Measurements from ENCODE around the gene HOXC9.

HOXC9 gene

DNA sequence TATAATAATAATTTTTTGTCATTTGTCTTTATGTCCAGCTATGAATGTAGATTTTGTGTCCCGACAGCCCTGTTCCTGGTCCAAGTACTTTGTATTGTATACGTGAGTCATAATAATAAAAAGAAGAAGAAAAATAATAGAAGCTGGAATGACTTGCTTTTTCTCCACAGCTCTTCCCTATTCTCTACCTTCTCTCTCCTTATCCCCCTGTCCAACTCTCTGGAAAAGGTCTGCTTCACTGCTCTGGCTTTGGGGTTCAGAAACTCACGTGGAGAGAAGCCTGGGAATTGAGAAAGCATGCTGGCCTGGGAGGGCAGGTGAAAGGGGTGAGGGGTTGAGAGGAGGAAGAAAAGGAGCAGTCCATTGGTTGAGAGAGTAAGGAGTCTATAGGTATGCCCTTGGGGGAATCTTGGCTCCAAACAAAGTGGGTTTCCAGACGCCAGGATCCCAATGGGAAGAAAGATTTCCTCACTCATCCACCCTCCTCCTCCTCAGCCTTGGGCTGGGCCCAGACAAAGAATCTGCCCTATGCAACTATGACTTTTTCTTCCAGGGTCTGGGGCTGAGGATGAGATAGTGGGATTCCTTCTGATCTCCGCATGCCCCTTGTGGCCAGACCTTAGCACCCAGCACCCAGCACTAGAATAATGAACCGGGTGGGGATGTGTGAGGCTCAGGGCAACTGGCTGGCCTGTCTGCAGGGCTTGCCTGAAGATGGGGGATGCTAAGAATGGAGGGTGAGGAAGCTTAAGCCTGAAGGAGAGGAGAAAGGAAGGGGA, 12.9 kb downstream of the HOXC9 start:
- Histone ChIP-seq H3K27me3 (ENCODE audit: insufficient read depth, low read length, poor library complexity) (peaks cover 83% of the 10 kb centered on the region), H3K18ac (ENCODE audit: low read length) (no peak overlapping the region), H3K56ac (ENCODE audit: low read length) (no peak overlapping the region), H4K5ac (ENCODE audit: low read length) (no peak overlapping the region), H3K9ac (ENCODE audit: low read length) (no peak overlapping the region), H2BK5ac (ENCODE audit: low read length) (no peak overlapping the region), H3K79me1 (ENCODE audit: low read length) (no peaks in the 10 kb centered on the region), H3K4me1 (ENCODE audit: control insufficient read depth, low read depth, low read length) (no peaks in the 10 kb centered on the region), H2BK15ac (replicated peaks; ENCODE audit: low read depth) (no peak overlapping the region), H4K8ac (ENCODE audit: low read depth, low read length) (no peak overlapping the region), H3K27ac (ENCODE audit: low read depth, low read length) (no peak overlapping the region), H3K23ac (ENCODE audit: low read length) (no peak overlapping the region), H2AK5ac (ENCODE audit: low read length) (no peak overlapping the region), H3K4me2 (ENCODE audit: low read length) (no peak overlapping the region), H3K4me3 (ENCODE audit: low read length) (no peak overlapping the region), H3K4ac (ENCODE audit: low read depth, low read length) (no peak overlapping the region), H2BK120ac (ENCODE audit: low read depth, low read length) (no peak overlapping the region), H3K36me3 (ENCODE audit: control insufficient read depth, insufficient read depth, low read length) (no peaks in the 10 kb centered on the region), H3K79me2 (ENCODE audit: control insufficient read depth, insufficient read depth, low read length) (no peaks in the 10 kb centered on the region)
- no peak for DNase-seq
- WGBS (ENCODE audit: extremely low coverage, insufficient coverage, low lambda C conversion rate), result no CpG with 5 or more reads among the region's 6 CpGs

DNA sequence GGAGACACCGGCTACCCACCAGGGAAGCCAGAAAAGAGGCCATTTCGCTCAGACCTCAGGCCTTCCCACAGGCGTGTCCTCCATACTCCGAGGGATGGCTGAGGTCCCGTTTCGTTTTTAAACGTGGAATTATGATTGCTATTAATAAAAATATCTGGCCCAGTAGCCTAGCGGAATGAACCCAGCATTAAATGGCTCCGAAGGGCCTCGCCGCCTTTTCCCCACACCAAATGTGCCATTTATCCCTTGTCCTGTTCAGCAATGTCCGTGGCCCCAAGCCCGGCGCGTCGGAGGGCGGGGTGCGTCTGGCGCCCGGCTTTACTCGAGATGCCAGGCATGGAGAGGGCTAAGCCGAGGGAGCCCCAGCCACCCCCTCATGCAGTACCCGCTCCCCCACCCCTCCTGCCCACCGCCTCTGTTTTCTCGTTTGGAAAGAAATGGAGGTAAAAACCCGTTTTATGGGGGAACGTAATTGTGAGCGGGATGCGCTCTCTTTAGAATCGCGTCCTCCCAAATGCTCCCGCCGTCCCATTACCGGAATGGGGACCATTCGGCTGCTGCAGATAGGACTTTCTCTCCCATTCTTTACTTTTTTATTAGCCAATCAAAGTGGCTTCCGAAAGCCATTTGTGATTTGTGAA, 14.5 kb downstream of the HOXC9 start:
- no peak overlapping the region for H3K56ac ChIP-seq (ENCODE audit: low read length)
- H4K8ac ChIP-seq (ENCODE audit: low read depth, low read length), result no peak overlapping the region
- no peak overlapping the region for H2BK15ac ChIP-seq (replicated peaks; ENCODE audit: low read depth)
- no peak overlapping the region for H3K23ac ChIP-seq (ENCODE audit: low read length)
- no peak for DNase-seq
- no peak overlapping the region for H3K18ac ChIP-seq (ENCODE audit: low read length)
- H2AK5ac ChIP-seq (ENCODE audit: low read length), result no peak overlapping the region
- H3K79me1 ChIP-seq (ENCODE audit: low read length), result no peaks in the 10 kb centered on the region
- no peak overlapping the region for H2BK120ac ChIP-seq (ENCODE audit: low read depth, low read length)
- peaks cover 77% of the 10 kb centered on the region for H3K27me3 ChIP-seq (ENCODE audit: insufficient read depth, low read length, poor library complexity)
- H3K27ac ChIP-seq (ENCODE audit: low read depth, low read length), result no peak overlapping the region
- H3K79me2 ChIP-seq (ENCODE audit: control insufficient read depth, insufficient read depth, low read length), result no peaks in the 10 kb centered on the region
- H3K36me3 ChIP-seq (ENCODE audit: control insufficient read depth, insufficient read depth, low read length), result no peaks in the 10 kb centered on the region
- no peak overlapping the region for H3K4me2 ChIP-seq (ENCODE audit: low read length)
- H4K5ac ChIP-seq (ENCODE audit: low read length), result no peak overlapping the region
- H3K4me3 ChIP-seq (ENCODE audit: low read length), result no peak overlapping the region
- WGBS (ENCODE audit: extremely low coverage, insufficient coverage, low lambda C conversion rate), result no CpG with 5 or more reads among the region's 36 CpGs
- peaks cover 2% of the 10 kb centered on the region for H3K4me1 ChIP-seq (ENCODE audit: control insufficient read depth, low read depth, low read length)
- no peak overlapping the region for H3K4ac ChIP-seq (ENCODE audit: low read depth, low read length)
- H3K9ac ChIP-seq (ENCODE audit: low read length), result no peak overlapping the region
- no peak overlapping the region for H2BK5ac ChIP-seq (ENCODE audit: low read length)

DNA sequence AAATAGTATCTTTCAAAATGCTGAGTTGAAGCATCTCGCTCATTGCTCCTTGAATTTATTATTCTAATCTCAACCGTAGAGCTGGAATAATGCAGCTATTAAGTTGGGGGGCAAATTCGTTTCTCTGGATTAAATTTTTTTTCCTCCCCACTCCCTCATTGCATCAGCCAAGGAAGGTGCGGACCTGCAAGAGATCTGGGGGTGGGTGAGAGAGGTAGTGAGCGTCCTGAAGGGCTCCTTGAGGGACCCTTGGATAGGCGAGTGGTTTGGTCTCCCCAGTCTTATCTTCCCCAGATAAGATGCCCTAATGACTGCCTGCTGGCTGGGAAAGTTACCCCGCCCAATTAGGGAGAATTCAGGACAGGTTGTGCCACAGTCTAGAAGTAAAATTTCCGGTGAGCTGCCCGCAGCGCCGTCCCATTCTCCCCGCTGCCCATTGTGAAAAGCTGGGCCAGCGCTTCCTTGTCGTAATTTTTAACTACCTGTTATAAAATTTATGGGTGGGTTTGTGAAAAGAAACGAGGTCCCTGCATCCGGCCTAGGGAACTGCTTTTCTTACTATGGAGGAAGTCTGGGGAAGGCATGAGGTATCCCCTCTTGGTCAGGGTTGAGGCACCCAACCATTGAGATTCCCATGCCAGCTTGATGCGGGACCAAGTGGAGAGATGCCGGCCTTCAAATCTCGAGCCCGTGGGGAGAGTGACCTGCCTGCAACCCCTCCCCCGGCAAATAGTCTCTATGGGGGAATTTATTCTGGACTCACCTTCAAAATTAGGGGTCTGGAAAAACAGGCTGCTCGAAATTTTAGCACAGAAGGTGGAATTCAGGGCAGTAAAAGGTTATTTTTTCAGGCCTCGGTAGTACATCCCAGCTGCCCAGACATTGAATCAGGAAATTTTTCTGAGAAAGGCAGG, 15.3 kb downstream of the HOXC9 start:
- H4K5ac ChIP-seq (ENCODE audit: low read length), result no peak overlapping the region
- H4K8ac ChIP-seq (ENCODE audit: low read depth, low read length), result no peak overlapping the region
- DNase-seq, result no peak
- no peak overlapping the region for H2BK120ac ChIP-seq (ENCODE audit: low read depth, low read length)
- no peak overlapping the region for H3K18ac ChIP-seq (ENCODE audit: low read length)
- no peak overlapping the region for H3K4me3 ChIP-seq (ENCODE audit: low read length)
- H3K4ac ChIP-seq (ENCODE audit: low read depth, low read length), result no peak overlapping the region
- peaks cover 77% of the 10 kb centered on the region for H3K27me3 ChIP-seq (ENCODE audit: insufficient read depth, low read length, poor library complexity)
- H3K9ac ChIP-seq (ENCODE audit: low read length), result no peak overlapping the region
- WGBS (ENCODE audit: extremely low coverage, insufficient coverage, low lambda C conversion rate), result no CpG with 5 or more reads among the region's 23 CpGs
- no peak overlapping the region for H3K4me2 ChIP-seq (ENCODE audit: low read length)
- H2BK5ac ChIP-seq (ENCODE audit: low read length), result no peak overlapping the region
- H3K79me1 ChIP-seq (ENCODE audit: low read length), result no peaks in the 10 kb centered on the region
- H3K79me2 ChIP-seq (ENCODE audit: control insufficient read depth, insufficient read depth, low read length), result no peaks in the 10 kb centered on the region
- H3K36me3 ChIP-seq (ENCODE audit: control insufficient read depth, insufficient read depth, low read length), result no peaks in the 10 kb centered on the region
- no peak overlapping the region for H3K56ac ChIP-seq (ENCODE audit: low read length)
- H3K23ac ChIP-seq (ENCODE audit: low read length), result no peak overlapping the region
- no peak overlapping the region for H2AK5ac ChIP-seq (ENCODE audit: low read length)
- no peak overlapping the region for H2BK15ac ChIP-seq (replicated peaks; ENCODE audit: low read depth)
- H3K4me1 ChIP-seq (ENCODE audit: control insufficient read depth, low read depth, low read length), result peaks cover 2% of the 10 kb centered on the region
- H3K27ac ChIP-seq (ENCODE audit: low read depth, low read length), result no peak overlapping the region

DNA sequence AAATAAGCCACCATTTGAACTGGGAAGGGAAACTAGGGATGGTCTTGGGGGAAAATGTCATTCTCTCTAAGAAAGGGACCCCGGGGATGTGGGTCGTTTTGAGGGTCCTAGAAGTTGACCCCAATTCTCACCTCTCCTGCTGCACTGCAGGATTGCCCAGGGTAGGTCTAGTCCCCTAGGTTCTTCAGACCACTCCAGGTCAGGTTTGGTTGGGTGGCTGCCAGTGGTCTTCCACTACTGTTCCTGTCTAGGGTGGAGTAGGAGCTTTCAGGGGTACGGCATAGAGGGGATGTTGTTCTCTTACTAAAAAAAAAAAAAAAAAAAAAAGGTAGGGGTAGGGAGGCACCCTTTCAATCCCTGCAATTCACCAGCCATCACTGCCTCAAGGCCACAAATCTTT, 16.1 kb downstream of the HOXC9 start:
- H3K4ac ChIP-seq (ENCODE audit: low read depth, low read length), result no peak overlapping the region
- H3K36me3 ChIP-seq (ENCODE audit: control insufficient read depth, insufficient read depth, low read length), result no peaks in the 10 kb centered on the region
- no peaks in the 10 kb centered on the region for H3K79me2 ChIP-seq (ENCODE audit: control insufficient read depth, insufficient read depth, low read length)
- peaks cover 2% of the 10 kb centered on the region for H3K4me1 ChIP-seq (ENCODE audit: control insufficient read depth, low read depth, low read length)
- no peak overlapping the region for H3K9ac ChIP-seq (ENCODE audit: low read length)
- no peak overlapping the region for H3K23ac ChIP-seq (ENCODE audit: low read length)
- H3K79me1 ChIP-seq (ENCODE audit: low read length), result no peaks in the 10 kb centered on the region
- H2AK5ac ChIP-seq (ENCODE audit: low read length), result no peak overlapping the region
- no peak overlapping the region for H2BK5ac ChIP-seq (ENCODE audit: low read length)
- no peak overlapping the region for H3K4me3 ChIP-seq (ENCODE audit: low read length)
- DNase-seq, result no peak
- H3K27me3 ChIP-seq (ENCODE audit: insufficient read depth, low read length, poor library complexity), result peaks cover 77% of the 10 kb centered on the region
- H2BK120ac ChIP-seq (ENCODE audit: low read depth, low read length), result no peak overlapping the region
- H3K56ac ChIP-seq (ENCODE audit: low read length), result no peak overlapping the region
- H2BK15ac ChIP-seq (replicated peaks; ENCODE audit: low read depth), result no peak overlapping the region
- no peak overlapping the region for H4K5ac ChIP-seq (ENCODE audit: low read length)
- H3K4me2 ChIP-seq (ENCODE audit: low read length), result no peak overlapping the region
- H3K27ac ChIP-seq (ENCODE audit: low read depth, low read length), result no peak overlapping the region
- no peak overlapping the region for H4K8ac ChIP-seq (ENCODE audit: low read depth, low read length)
- H3K18ac ChIP-seq (ENCODE audit: low read length), result no peak overlapping the region
- WGBS (ENCODE audit: extremely low coverage, insufficient coverage, low lambda C conversion rate), result no CpG with 5 or more reads among the region's 3 CpGs

DNA sequence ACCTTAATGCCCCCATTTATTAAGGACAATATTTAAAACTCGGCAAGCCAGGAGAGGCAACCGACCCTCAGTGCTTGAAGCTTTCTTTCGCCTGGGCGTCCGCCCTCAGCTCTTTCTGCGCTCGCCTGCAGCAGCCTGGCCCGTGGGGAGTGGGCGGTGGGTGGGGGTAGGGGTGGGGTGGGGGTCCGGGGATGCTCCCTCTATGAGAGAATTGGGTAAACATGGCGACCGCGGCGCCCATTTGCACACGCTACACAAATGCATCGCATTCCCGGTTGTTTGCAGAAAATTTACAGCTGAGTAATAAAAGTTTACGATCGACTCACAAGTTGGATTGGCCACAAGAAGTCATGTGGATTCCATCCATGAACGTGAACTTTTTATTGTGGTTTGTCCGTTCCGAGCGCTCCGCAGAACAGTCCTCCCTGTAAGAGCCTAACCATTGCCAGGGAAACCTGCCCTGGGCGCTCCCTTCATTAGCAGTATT, 16.6 kb downstream of the HOXC9 start:
- no peak overlapping the region for H3K56ac ChIP-seq (ENCODE audit: low read length)
- H3K23ac ChIP-seq (ENCODE audit: low read length), result no peak overlapping the region
- WGBS (ENCODE audit: extremely low coverage, insufficient coverage, low lambda C conversion rate), result no CpG with 5 or more reads among the region's 25 CpGs
- H3K9ac ChIP-seq (ENCODE audit: low read length), result no peak overlapping the region
- H4K5ac ChIP-seq (ENCODE audit: low read length), result no peak overlapping the region
- H2BK5ac ChIP-seq (ENCODE audit: low read length), result no peak overlapping the region
- DNase-seq, result no peak
- no peak overlapping the region for H2AK5ac ChIP-seq (ENCODE audit: low read length)
- H2BK120ac ChIP-seq (ENCODE audit: low read depth, low read length), result no peak overlapping the region
- no peak overlapping the region for H3K27ac ChIP-seq (ENCODE audit: low read depth, low read length)
- peaks cover 77% of the 10 kb centered on the region for H3K27me3 ChIP-seq (ENCODE audit: insufficient read depth, low read length, poor library complexity)
- H4K8ac ChIP-seq (ENCODE audit: low read depth, low read length), result no peak overlapping the region
- H3K4me2 ChIP-seq (ENCODE audit: low read length), result no peak overlapping the region
- peaks cover 2% of the 10 kb centered on the region for H3K4me1 ChIP-seq (ENCODE audit: control insufficient read depth, low read depth, low read length)
- H3K79me2 ChIP-seq (ENCODE audit: control insufficient read depth, insufficient read depth, low read length), result no peaks in the 10 kb centered on the region
- no peak overlapping the region for H3K4ac ChIP-seq (ENCODE audit: low read depth, low read length)
- H2BK15ac ChIP-seq (replicated peaks; ENCODE audit: low read depth), result no peak overlapping the region
- no peak overlapping the region for H3K18ac ChIP-seq (ENCODE audit: low read length)
- no peak overlapping the region for H3K4me3 ChIP-seq (ENCODE audit: low read length)
- no peaks in the 10 kb centered on the region for H3K36me3 ChIP-seq (ENCODE audit: control insufficient read depth, insufficient read depth, low read length)
- no peaks in the 10 kb centered on the region for H3K79me1 ChIP-seq (ENCODE audit: low read length)

Measured in mesendoderm (in vitro differentiated cells).